Measurements from ENCODE around the gene CDH4. TPM values are rescaled to one million over a fixed set of nuclear protein-coding genes. Genes with fewer than 3 reads are reported as not detected.

CDH4 gene
- total RNA-seq, 4 donors from 2014 or later: 0.71 to 4.2 (median 2.9) TPM

GRCh38 chr20:61499859-61500554 is 247.9 kb downstream of the CDH4 start:
- no peak overlapping the region for H3K4me3 ChIP-seq (ENCODE audit: low read depth, poor library complexity, severe bottlenecking)
- no peak for TF ChIP-seq CTCF (IDR thresholded peaks at IDR 0.05)
- TF ChIP-seq POLR2A (IDR thresholded peaks at IDR 0.05): no peak
- intact Hi-C loops (cut with DNase I; ENCODE audit: low total_unique reads): no loop called here
- DNase-seq (ENCODE audit: low spot score in 2 of 2): no peak
- WGBS, 2 donors: 70 to 78% methylated on average over 19 of the region's 19 CpGs

- TF ChIP-seq CTCF (IDR thresholded peaks at IDR 0.05) (no peak), POLR2A (IDR thresholded peaks at IDR 0.05) (no peak)
- DNase-seq (ENCODE audit: low spot score in 2 of 2): no peak
- intact Hi-C loops (cut with DNase I; ENCODE audit: low total_unique reads): no loop called here
- WGBS, 2 donors: 60 to 73% methylated on average over 11 of the region's 11 CpGs
- no peak overlapping the region for H3K4me3 ChIP-seq (ENCODE audit: low read depth, poor library complexity, severe bottlenecking)
These were observed 248.8 kb downstream of the CDH4 start for GRCh38 chr20:61500791-61501321.

- intact Hi-C loops (cut with DNase I; ENCODE audit: low total_unique reads): no loop called here
- no peak for DNase-seq (ENCODE audit: low spot score in 2 of 2)
- 90 to 92% methylated on average over 4 of the region's 4 CpGs for WGBS, 2 donors
- TF ChIP-seq CTCF (IDR thresholded peaks at IDR 0.05): no peak
- TF ChIP-seq POLR2A (IDR thresholded peaks at IDR 0.05): no peak
- no peak overlapping the region for H3K4me3 ChIP-seq (ENCODE audit: low read depth, poor library complexity, severe bottlenecking)
These were observed 250.4 kb downstream of the CDH4 start for GRCh38 chr20:61502433-61502832.

DNA sequence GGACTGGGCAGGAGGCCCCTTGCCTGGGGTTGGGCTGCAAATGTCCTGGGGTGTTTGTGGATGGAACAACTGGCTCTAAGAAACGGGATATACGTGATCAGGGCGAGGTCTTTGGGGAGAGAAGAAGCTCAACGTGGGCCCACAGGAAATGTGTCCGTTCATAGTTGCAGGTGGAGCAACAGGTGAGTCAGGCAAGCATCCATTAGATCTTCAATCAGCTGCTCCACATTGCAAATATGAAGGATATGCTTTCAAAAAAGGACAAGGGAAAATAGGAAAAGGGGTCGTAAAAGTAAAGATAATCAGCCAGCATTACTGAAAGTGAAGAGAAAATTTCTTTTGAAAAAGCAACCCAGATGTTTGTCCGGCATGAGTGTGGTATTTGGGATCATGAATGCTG is 251.0 kb downstream of the CDH4 start:
- DNase-seq (ENCODE audit: low spot score in 2 of 2): no peak
- WGBS, 2 donors: 72 to 75% methylated on average over 7 of the region's 7 CpGs
- intact Hi-C loops (cut with DNase I; ENCODE audit: low total_unique reads): no loop called here
- TF ChIP-seq CTCF (IDR thresholded peaks at IDR 0.05): no peak
- TF ChIP-seq POLR2A (IDR thresholded peaks at IDR 0.05): no peak
- H3K4me3 ChIP-seq (ENCODE audit: low read depth, poor library complexity, severe bottlenecking): no peak overlapping the region

DNA sequence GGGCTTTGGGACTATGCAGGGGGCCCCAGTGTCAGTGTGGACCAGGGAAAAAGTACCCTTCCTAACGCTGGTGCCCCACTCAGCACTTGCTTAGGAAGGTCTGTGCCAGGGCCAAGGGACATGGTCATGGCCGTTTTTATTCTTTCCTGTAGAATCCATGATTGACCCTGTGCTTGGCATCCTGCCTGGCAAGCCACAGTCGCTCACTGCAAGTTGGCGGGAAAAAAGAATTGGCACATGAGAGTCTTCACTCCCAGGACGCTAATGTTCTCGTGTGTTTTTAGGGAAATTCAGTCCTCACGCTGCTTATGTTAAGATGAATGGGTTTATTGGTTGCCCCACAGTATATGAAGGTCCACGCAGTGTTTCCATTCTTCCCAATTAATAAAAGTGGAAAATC is 253.4 kb downstream of the CDH4 start:
- H3K4me3 ChIP-seq (ENCODE audit: low read depth, poor library complexity, severe bottlenecking): no peak overlapping the region
- 69 to 83% methylated on average over 8 of the region's 8 CpGs for WGBS, 2 donors
- DNase-seq (ENCODE audit: low spot score in 2 of 2): no peak
- intact Hi-C loops (cut with DNase I; ENCODE audit: low total_unique reads): no loop called here
- TF ChIP-seq POLR2A (IDR thresholded peaks at IDR 0.05) (no peak), CTCF (IDR thresholded peaks at IDR 0.05) (no peak)

GRCh38 chr20:61507778-61508177 is 255.7 kb downstream of the CDH4 start:
- no peak for TF ChIP-seq POLR2A (IDR thresholded peaks at IDR 0.05)
- no peak overlapping the region for H3K4me3 ChIP-seq (ENCODE audit: low read depth, poor library complexity, severe bottlenecking)
- 90% methylated on average over 11 of the region's 11 CpGs for whole genome bisulfite sequencing, 2 donors
- intact Hi-C loops (cut with DNase I; ENCODE audit: low total_unique reads): no loop called here
- DNase-seq (ENCODE audit: low spot score in 2 of 2): no peak
